ENCODE measurements around the gene PTPRD. TPM values are rescaled to one million over a fixed set of nuclear protein-coding genes. Genes with fewer than 3 reads are reported as not detected.

The PTPRD gene
- total and polyA plus RNA-seq, 5 experiments from 2014 or later = not detected

DNA sequence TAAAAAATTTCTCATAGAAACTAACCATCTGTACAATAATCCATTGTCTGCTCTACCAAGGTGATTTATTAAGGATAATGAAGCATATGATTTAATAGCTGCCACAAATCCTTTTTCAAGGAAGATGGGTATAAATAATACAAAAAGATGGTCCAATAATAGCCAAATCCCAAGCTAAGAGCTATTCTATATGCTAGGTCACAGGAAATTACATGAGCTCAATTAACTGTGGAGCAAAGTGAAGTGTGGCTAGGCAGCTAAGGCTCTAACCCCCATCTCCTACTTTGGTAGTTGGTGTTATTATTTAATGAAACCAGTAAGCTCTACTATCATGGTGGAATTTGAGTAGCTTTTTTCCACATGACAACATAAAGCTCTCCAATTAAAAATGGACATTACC, 1768.3 kb downstream of the PTPRD start:
- H3K27ac Mint-ChIP-seq = no peak overlapping the region
- POLR2A ChIA-PET = no interaction called here
- H3K4me1 Mint-ChIP-seq = no peaks in the 10 kb centered on the region
- no peak overlapping the region for H3K4me3 Mint-ChIP-seq
- H3K27me3 Mint-ChIP-seq = peaks cover 0 to 14% (median 4%) of the 10 kb centered on the region in 5 donors
- ATAC-seq (no peak), DNase-seq (no peak)
- peaks cover 0 to 8% (median 0%) of the 10 kb centered on the region in 9 donors for H3K9me3 Mint-ChIP-seq
- no peaks in the 10 kb centered on the region for H3K36me3 Mint-ChIP-seq

DNA sequence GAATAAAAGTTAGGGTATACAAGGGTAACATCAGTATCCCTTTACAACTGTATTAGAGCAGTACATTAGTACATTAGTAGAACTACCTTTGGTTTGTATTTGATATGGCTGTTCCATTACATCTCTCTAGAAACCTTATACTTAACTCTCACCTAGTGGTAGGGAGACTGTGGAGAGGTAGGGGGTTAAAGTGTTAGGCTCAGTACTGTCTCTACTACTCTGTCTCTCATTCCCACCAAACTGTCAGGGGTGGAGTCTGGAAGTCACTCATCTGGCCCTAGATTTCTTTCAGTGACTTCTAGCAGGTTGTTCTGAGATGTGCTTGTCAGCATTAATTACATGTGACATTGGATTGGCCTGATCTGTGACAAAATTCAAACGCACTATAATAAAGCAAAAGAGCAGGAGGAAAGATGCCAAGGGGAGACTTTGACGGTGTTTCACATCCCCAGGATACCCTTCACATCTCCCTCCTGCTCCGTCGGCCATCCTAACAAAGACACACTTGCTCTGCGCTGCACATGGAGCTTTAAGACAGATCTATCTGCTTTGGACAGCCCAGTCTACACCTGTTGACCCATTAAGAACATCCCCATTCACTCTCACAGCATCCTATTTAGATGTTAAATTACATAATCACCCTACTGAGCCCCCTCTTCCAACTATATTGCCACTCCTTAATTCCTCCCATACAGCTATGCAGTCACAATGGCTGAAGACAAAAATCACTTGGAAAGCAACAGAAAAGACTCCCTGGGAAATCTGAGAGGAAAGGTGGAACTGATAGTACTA, 1770.2 kb downstream of the PTPRD start:
- ATAC-seq = no peak
- H3K36me3 Mint-ChIP-seq = no peaks in the 10 kb centered on the region
- no peak for DNase-seq

DNA sequence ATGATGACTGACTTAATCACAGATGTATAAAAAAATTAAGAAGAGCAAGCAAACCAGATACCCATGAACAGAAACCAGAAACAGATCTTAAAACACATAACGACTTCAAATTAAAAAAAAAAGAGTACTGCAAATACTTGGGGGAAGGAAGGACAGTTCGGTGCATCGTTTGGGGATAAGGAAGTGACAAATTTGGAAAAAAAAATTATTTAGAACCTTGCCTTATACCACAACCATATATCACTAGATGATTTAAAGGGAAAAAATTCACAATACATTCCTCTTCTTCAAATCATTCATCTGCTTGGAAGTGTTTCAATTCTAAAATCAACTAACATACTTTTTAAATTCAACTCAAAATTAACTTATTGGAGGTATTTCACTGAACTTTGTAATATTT, 1774.7 kb downstream of the PTPRD start:
- Mint-ChIP-seq H3K4me1 (no peaks in the 10 kb centered on the region), H3K36me3 (no peaks in the 10 kb centered on the region), H3K27ac (no peak overlapping the region), H3K4me3 (no peak overlapping the region), H3K9me3 (peaks cover 0 to 8% (median 0%) of the 10 kb centered on the region in 9 donors), H3K27me3 (peaks cover 0 to 3% (median 0%) of the 10 kb centered on the region in 5 donors)
- no peak for DNase-seq
- POLR2A ChIA-PET = no interaction called here
- ATAC-seq = no peak

More for the DNA sequence above, 1770.2 kb downstream of the PTPRD start:
- Mint-ChIP-seq H3K9me3 (peaks cover 0 to 8% (median 0%) of the 10 kb centered on the region in 9 donors), H3K27me3 (peaks cover 0 to 10% (median 4%) of the 10 kb centered on the region in 5 donors), H3K4me3 (no peak overlapping the region), H3K27ac (no peak overlapping the region), H3K4me1 (no peaks in the 10 kb centered on the region)
- POLR2A ChIA-PET = no interaction called here

DNA sequence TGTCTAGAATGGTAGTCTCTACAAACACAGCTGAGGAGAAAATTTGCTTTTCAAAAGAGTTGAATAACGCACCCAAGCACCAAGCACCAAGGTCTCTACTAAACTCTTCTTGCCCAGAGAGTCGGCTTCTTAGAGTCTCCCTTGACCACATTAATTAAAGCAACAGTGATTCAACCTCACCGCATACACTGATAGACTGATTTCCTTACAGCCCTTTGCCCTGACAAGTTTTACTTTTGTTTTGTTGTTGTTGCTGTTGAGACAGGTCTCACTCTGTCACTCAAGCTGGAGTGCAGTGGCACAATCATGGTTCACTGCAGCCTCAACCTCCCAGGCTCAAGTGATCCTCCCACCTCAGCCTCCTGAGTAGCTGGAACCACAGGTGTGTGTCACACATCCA, 1777.5 kb downstream of the PTPRD start:
- no peak for DNase-seq
- no peak overlapping the region for H3K4me3 Mint-ChIP-seq

DNA sequence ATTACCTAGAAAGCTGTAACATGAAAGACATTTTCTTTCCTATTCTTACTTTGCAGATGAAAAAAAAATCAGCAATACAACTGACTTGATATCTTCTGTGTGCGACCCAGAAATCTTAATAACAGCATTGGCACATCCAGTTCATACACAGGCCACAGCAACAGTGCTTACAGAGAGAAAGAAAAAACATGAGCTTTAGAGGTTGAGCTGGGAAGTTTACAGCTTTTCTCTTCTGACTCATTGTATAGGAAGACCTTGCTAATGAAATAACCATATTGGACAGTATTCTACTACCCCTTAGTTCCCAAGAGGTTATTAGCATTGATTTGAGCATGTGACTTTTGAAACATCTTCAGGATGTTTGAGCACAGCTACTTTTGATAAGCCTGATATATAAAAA, 1779.8 kb downstream of the PTPRD start:
- H3K9me3 Mint-ChIP-seq = peaks cover 0 to under 1% (median 0%) of the 10 kb centered on the region in 9 donors
- no peak overlapping the region for H3K27ac Mint-ChIP-seq
- H3K27me3 Mint-ChIP-seq = peaks cover 0 to 3% (median 0%) of the 10 kb centered on the region in 5 donors
- H3K4me1 Mint-ChIP-seq = no peaks in the 10 kb centered on the region
- POLR2A ChIA-PET = no interaction called here
- DNase-seq = no peak
- ATAC-seq = no peak
- no peak overlapping the region for H3K4me3 Mint-ChIP-seq
- no peaks in the 10 kb centered on the region for H3K36me3 Mint-ChIP-seq

More for the DNA sequence above, 1777.5 kb downstream of the PTPRD start:
- POLR2A ChIA-PET = no interaction called here
- Mint-ChIP-seq H3K27me3 (peaks cover 0 to 3% (median 0%) of the 10 kb centered on the region in 5 donors), H3K36me3 (no peaks in the 10 kb centered on the region), H3K9me3 (peaks cover 0 to 2% (median 0%) of the 10 kb centered on the region in 9 donors), H3K4me1 (no peaks in the 10 kb centered on the region), H3K27ac (no peak overlapping the region)
- no peak for ATAC-seq

DNA sequence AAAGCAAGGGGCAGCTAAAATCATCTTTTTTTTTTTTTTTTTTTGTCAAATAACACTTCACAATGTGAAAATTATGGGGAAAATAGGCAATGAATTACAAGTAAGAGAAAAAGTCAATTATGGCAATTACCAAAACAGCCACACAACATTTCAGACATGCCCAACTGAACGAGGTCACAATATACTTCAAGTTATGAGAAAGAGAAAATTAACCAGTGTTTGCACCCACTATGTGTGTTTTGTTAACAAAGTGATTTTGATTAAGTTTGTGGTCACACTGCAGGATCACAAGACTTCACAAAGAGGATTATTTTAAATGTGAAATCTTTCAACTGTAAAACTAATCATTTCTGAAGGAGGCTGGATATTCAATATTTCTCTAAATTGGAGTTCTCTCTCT, 1780.4 kb downstream of the PTPRD start:
- Mint-ChIP-seq H3K4me3 (no peak overlapping the region), H3K9me3 (no peaks in the 10 kb centered on the region), H3K27ac (no peak overlapping the region), H3K27me3 (peaks cover 0 to 2% (median 0%) of the 10 kb centered on the region in 5 donors), H3K4me1 (no peaks in the 10 kb centered on the region), H3K36me3 (no peaks in the 10 kb centered on the region)
- POLR2A ChIA-PET = no interaction called here
- ATAC-seq = no peak
- no peak for DNase-seq

DNA sequence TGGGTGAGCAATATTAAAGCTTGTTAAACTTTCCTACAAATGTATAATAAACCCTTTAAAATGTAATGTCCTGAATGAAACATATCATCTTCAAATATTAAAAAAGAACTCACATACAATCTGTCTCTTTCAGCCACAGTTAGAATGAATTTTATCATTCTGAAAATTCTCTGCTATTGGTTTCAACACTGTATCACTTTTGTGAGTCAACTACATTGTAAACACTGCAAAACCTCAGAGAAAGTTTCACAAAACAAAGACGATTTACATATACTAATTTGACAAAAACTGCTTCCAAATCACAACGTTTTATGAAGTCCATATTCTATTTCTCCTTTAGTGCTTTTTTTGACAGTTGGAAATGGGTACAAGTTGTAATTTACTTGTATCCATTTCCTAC, 1781.2 kb downstream of the PTPRD start:
- H3K27me3 Mint-ChIP-seq = peaks cover 0 to 4% (median 0%) of the 10 kb centered on the region in 5 donors
- peaks cover 0 to 8% (median 0%) of the 10 kb centered on the region in 9 donors for H3K9me3 Mint-ChIP-seq
- POLR2A ChIA-PET = no interaction called here
- H3K27ac Mint-ChIP-seq = no peak overlapping the region
- H3K4me3 Mint-ChIP-seq = no peak overlapping the region
- ATAC-seq (no peak), DNase-seq (no peak)
- H3K36me3 Mint-ChIP-seq = no peaks in the 10 kb centered on the region
- H3K4me1 Mint-ChIP-seq = no peaks in the 10 kb centered on the region

DNA sequence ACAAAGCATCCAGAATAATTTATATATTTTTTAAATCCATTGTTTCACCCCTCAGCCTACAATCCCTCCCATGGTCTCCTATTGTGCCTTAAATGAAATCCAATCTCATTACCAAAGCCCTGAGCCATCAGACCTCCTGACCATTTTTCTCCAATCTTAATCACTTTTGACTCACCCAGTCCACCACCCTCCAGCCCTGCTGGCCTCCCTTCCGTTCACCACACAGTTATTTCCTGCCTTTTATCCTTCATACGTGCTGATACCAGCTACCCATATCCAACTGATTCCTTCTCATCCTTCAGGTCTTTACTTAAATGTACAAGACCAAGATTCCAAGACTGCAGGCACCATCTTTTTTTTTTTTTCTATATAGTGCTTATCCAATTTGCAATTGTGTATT, 1786.5 kb downstream of the PTPRD start:
- DNase-seq (no peak), ATAC-seq (no peak)
- POLR2A ChIA-PET = no interaction called here
- H3K4me3 Mint-ChIP-seq = no peak overlapping the region
- peaks cover 0 to under 1% (median 0%) of the 10 kb centered on the region in 4 donors for H3K4me1 Mint-ChIP-seq
- H3K27me3 Mint-ChIP-seq = peaks cover 0 to 4% (median 0%) of the 10 kb centered on the region in 5 donors
- H3K9me3 Mint-ChIP-seq = peaks cover 0 to 11% (median 0%) of the 10 kb centered on the region in 9 donors
- no peaks in the 10 kb centered on the region for H3K36me3 Mint-ChIP-seq
- no peak overlapping the region for H3K27ac Mint-ChIP-seq

DNA sequence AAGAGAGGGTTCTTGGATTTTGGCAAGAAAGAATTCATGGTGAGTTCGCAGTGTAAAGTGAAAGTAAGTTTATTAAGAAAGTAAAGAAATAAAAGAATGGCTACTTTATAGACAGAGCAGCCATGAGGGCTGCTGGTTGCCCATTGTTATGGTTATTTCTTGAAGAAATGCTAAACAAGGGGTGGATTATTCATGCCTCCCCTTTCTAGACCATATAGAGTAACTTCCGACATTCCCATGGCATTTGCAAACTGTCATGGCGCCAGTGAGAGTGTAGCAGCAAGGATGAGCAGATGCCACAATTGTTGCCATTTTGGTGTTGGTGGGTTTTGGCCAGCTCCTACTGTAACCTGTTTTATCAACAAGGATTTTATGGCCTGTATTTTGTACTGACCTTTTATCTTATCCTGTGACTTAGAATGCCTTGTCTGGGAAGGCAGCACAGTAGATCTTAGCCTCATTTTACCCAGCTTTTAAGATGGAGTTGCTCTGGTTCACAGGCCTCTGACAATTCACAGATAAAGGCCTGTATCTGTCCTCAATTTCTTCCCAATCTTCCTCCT, 1787.1 kb downstream of the PTPRD start:
- peaks cover 0 to 11% (median 0%) of the 10 kb centered on the region in 9 donors for H3K9me3 Mint-ChIP-seq
- H3K4me1 Mint-ChIP-seq = peaks cover 0 to 2% (median 0%) of the 10 kb centered on the region in 4 donors
- peaks cover 0 to 4% (median 0%) of the 10 kb centered on the region in 5 donors for H3K27me3 Mint-ChIP-seq
- POLR2A ChIA-PET = no interaction called here
- no peak for ATAC-seq
- no peak for DNase-seq
- no peaks in the 10 kb centered on the region for H3K36me3 Mint-ChIP-seq
- no peak overlapping the region for H3K4me3 Mint-ChIP-seq
- H3K27ac Mint-ChIP-seq = no peak overlapping the region

DNA sequence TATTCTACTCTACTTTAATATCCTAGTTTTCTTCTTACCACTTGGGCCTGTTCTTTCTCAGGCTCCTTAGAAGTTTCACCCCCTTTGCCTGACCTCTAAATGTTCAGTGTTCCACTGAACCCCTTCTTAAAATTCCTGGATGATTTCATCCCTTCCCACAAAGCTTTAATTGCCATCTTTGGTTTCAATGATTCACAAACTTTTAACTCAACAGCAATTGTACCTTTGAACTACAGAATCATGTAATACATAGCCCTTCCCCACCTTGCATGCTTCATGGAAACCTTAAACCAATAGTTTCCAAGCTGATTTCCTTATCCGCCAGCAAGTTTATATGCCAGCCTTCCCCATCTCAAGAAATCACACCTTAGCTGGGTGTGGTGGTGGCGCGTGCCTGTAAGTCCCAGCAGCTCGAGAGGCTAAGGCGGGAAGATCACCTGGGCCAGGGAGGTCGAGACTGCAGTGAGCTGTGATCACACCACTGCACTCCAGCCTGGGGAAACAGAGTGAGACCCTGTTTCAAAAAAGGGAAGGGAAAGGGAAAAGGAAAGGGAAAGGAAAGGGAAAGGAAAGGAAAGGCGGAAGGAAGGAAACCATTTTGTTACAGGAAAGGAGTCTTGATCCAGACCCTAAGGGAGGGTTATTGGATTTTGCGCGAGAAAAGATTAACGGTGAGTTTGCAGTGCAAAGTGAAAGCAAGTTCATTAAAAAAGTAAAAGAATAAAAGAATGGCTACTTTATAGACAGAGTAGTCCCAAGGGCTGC, 1789.5 kb downstream of the PTPRD start:
- POLR2A ChIA-PET = no interaction called here
- no peak for ATAC-seq
- Mint-ChIP-seq H3K27me3 (peaks cover 0 to 4% (median 0%) of the 10 kb centered on the region in 5 donors), H3K4me1 (peaks cover 0 to 2% (median 0%) of the 10 kb centered on the region in 4 donors), H3K36me3 (no peaks in the 10 kb centered on the region), H3K4me3 (no peak overlapping the region), H3K27ac (no peak overlapping the region), H3K9me3 (peaks cover 0 to 11% (median 0%) of the 10 kb centered on the region in 9 donors)
- DNase-seq = no peak

DNA sequence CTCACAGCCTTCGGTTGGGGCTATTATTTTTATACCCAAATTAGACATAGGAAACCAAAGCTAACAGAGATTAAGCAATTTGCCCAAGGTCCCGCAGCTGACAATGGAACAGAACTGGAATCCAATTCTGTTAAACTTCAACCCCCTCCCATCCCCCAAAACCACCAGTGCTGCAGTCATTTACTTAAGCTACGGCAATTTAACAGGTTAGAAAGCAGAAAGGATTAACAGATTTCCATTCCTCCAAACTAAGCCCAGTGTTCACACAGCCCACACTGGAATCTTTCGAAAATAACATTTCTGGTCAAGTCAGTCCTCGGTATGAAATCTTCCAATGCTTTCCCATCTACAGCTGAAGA, 1790.2 kb downstream of the PTPRD start:
- Mint-ChIP-seq H3K27me3 (peaks cover 0 to 4% (median 0%) of the 10 kb centered on the region in 5 donors), H3K9me3 (peaks cover 0 to 11% (median 0%) of the 10 kb centered on the region in 9 donors), H3K4me1 (peaks cover 0 to 2% (median 0%) of the 10 kb centered on the region in 4 donors), H3K36me3 (no peaks in the 10 kb centered on the region), H3K4me3 (no peak overlapping the region), H3K27ac (no peak overlapping the region)
- DNase-seq = no peak
- POLR2A ChIA-PET = no interaction called here
- no peak for ATAC-seq

DNA sequence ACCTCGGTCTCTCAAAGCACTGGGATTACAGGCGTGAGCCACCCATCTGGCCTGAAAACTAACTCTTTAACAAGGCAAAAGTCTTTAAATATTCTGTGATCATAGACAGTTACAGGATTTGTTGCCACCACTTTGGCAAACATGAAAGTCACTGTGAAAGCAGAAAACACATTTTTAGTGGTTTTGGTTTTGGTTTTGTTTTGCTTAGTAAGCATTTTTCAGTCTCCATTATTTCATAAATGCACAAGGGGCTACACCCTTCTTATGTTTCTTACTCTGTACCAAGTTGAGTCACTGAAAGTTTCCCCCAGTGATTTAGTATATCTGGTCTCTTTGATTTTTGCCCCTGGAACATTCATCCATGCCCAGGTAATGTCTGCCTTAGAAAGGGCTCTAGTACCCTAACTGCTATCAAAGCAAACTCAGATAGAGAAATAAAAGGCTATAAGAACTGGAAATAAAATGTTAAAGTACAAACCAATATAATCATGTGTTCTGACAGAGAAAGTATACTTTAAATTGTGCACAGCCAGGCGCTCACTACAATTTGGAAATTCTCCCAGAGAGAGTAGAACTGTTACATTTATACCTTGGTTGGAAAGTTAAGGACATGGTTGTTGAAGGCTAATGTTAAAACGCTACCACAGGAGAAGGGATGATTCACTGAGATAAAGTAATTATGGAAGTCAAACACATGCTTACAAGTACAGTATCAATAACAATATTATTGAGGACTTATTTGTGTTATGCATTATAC, 1790.7 kb downstream of the PTPRD start:
- H3K36me3 Mint-ChIP-seq = no peaks in the 10 kb centered on the region

More for the DNA sequence above, 1790.7 kb downstream of the PTPRD start:
- Mint-ChIP-seq H3K4me3 (no peak overlapping the region), H3K27ac (no peak overlapping the region), H3K4me1 (peaks cover 0 to 2% (median 0%) of the 10 kb centered on the region in 4 donors), H3K9me3 (peaks cover 0 to 9% (median 0%) of the 10 kb centered on the region in 9 donors), H3K27me3 (peaks cover 0 to 4% (median 0%) of the 10 kb centered on the region in 5 donors)
- ATAC-seq = no peak
- DNase-seq = no peak
- POLR2A ChIA-PET = no interaction called here

Measured in naive thymus-derived CD8-positive, alpha-beta T cell (primary cell).